Measurements from ENCODE around the gene ADORA2B.

- no peak for TF ChIP-seq CTCF (IDR thresholded peaks at IDR 0.05; ENCODE audit: insufficient read depth, low read length, poor library complexity, severe bottlenecking)
- TF ChIP-seq EZH2phosphoT487 (conservative IDR thresholded peaks at IDR 0.05; ENCODE audit: low read length) = no peak
These were observed 53.2 kb downstream of the ADORA2B start for GRCh38 chr17:15998031-15998562.

Measured in SU-DHL-6 (cell line).